Measurements from ENCODE around the gene FNTB. TPM values are rescaled to one million over a fixed set of nuclear protein-coding genes. Genes with fewer than 3 reads are reported as not detected.

The FNTB gene
- total and polyA plus RNA-seq, 9 of the 15 experiments (the other 6 are each of a cell fraction or from before 2014, with no cell fraction given), result 6.9 to 23.2 (median 12.2) TPM

- in situ Hi-C loops (cut with MboI), result no loop called here
- H3K9me3 ChIP-seq (replicated peaks; ENCODE audit: control insufficient read depth, insufficient read depth, low read depth, low read length), result no peaks in the 10 kb centered on the region
- H3K27ac ChIP-seq (ENCODE audit: extremely low read depth, low read depth, low read length), result no peak overlapping the region
- FAIRE-seq (no peak), DNase-seq (ENCODE audit: extremely low read depth in 1 of 4, low spot score in 3 of 4) (peak in 3 of 4 experiments; percentile 14 to 20 (median 18)), ATAC-seq (peak; percentile 66; the same call in 2 of the 3 replicates)
- ChIA-PET CTCF (ENCODE audit: low intra/inter-chr PET ratio) (no interaction called here), POLR2A (interaction anchor here (0.8 kb wide), 1 partner anchor 32 kb away, joined by 3 read pairs; no protein-coding TSS in a partner anchor)
- H3K4me3 ChIP-seq, result no peak overlapping the region
- no peaks in the 10 kb centered on the region for H3K27me3 ChIP-seq (ENCODE audit: control insufficient read depth in 2 of 2, insufficient read depth in 2 of 2, low read length in 2 of 2)
- H3K9ac ChIP-seq (ENCODE audit: insufficient read depth in 1 of 2, low read depth in 2 of 2, low read length in 2 of 2), result no peak overlapping the region
- H2AFZ ChIP-seq (ENCODE audit: low read depth, low read length), result no peak overlapping the region
- 54% methylated on average over 4 of the region's 4 CpGs for WGBS (ENCODE audit: insufficient coverage, low coverage, missing lambda C conversion rate)
- intact Hi-C loops (cut with micrococcal nuclease), result no loop called here
- H3K9me1 ChIP-seq (ENCODE audit: control insufficient read depth, insufficient read depth, low read length), result no peaks in the 10 kb centered on the region
- no peaks in the 10 kb centered on the region for H3K79me2 ChIP-seq (ENCODE audit: control insufficient read depth, insufficient read depth, low read length)
- H3K4me1 ChIP-seq (replicated peaks in 1 of 2; ENCODE audit: control insufficient read depth in 2 of 2, insufficient read depth in 2 of 2, low read length in 2 of 2), result no peaks in the 10 kb centered on the region; a peak in 2 of 5 replicates
- peaks cover 40% of the 10 kb centered on the region; the same call in 2 of the 3 replicates for H3K36me3 ChIP-seq (ENCODE audit: control insufficient read depth, insufficient read depth, low read length)
- TF ChIP-seq, protein P1, sequence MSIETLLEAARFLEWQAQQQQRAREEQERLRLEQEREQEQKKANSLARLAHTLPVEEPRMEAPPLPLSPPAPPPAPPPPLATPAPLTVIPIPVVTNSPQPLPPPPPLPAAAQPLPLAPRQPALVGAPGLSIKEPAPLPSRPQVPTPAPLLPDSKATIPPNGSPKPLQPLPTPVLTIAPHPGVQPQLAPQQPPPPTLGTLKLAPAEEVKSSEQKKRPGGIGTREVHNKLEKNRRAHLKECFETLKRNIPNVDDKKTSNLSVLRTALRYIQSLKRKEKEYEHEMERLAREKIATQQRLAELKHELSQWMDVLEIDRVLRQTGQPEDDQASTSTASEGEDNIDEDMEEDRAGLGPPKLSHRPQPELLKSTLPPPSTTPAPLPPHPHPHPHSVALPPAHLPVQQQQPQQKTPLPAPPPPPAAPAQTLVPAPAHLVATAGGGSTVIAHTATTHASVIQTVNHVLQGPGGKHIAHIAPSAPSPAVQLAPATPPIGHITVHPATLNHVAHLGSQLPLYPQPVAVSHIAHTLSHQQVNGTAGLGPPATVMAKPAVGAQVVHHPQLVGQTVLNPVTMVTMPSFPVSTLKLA (conservative IDR thresholded peaks at IDR 0.05), result no peak
- peak; percentile 56 for TF ChIP-seq NFIC (IDR thresholded peaks at IDR 0.05)
- no TSS peak for BruUV-seq (replicated peaks)
- H3K4me2 ChIP-seq (ENCODE audit: insufficient read depth, low read length), result no peak overlapping the region
- H4K20me1 ChIP-seq (replicated peaks; ENCODE audit: control insufficient read depth, insufficient read depth, low read length), result no peaks in the 10 kb centered on the region
These were observed 25.7 kb downstream of the FNTB start for GRCh38 chr14:65012353-65012752.

DNA sequence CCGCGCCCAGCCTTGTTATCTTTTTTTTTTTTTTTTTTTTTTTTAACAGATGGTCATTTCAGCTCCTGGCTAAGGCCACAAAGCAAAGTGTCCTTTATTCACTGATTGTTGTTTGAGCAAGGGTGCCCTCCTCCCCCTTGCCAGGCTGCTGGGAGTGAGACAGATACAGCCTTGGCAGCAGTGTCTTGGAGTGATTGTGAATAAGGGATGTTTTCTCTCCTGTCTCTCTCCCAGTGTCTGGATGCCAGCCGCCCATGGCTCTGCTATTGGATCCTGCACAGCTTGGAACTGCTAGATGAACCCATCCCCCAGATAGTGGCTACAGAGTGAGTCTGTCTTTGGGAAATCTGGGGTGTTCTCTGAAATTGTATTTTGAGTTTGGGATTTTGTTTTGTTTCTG is 28.7 kb downstream of the FNTB start:
- in situ Hi-C loops (cut with MboI) (no loop called here), intact Hi-C loops (cut with micrococcal nuclease) (no loop called here)
- no peak for ATAC-seq
- Histone ChIP-seq H2AFZ (ENCODE audit: low read depth, low read length) (no peak overlapping the region), H3K9ac (ENCODE audit: insufficient read depth in 1 of 2, low read depth in 2 of 2, low read length in 2 of 2) (no peak overlapping the region), H3K9me1 (ENCODE audit: control insufficient read depth, insufficient read depth, low read length) (no peaks in the 10 kb centered on the region), H4K20me1 (replicated peaks; ENCODE audit: control insufficient read depth, insufficient read depth, low read length) (no peaks in the 10 kb centered on the region), H3K27ac (ENCODE audit: extremely low read depth, low read depth, low read length) (no peak overlapping the region), H3K36me3 (ENCODE audit: control insufficient read depth, insufficient read depth, low read length) (peaks cover 30% of the 10 kb centered on the region; the same call in 2 of the 3 replicates), H3K4me3 (no peak overlapping the region), H3K9me3 (replicated peaks; ENCODE audit: control insufficient read depth, insufficient read depth, low read depth, low read length) (no peaks in the 10 kb centered on the region), H3K79me2 (ENCODE audit: control insufficient read depth, insufficient read depth, low read length) (no peaks in the 10 kb centered on the region), H3K4me1 (replicated peaks in 1 of 2; ENCODE audit: control insufficient read depth in 2 of 2, insufficient read depth in 2 of 2, low read length in 2 of 2) (peaks cover 0 to 2% of the 10 kb centered on the region in 2 experiments; a peak in 3 of 5 replicates), H3K27me3 (ENCODE audit: control insufficient read depth in 2 of 2, insufficient read depth in 2 of 2, low read length in 2 of 2) (no peaks in the 10 kb centered on the region), H3K4me2 (ENCODE audit: insufficient read depth, low read length) (no peak overlapping the region)
- FAIRE-seq, result no peak
- 80% methylated on average over 1 of the region's 3 CpGs for WGBS (ENCODE audit: insufficient coverage, low coverage, missing lambda C conversion rate)
- no peak for DNase-seq (ENCODE audit: extremely low read depth in 1 of 4, low spot score in 3 of 4)
- no TSS peak for BruUV-seq (replicated peaks)
- POLR2A ChIA-PET, result interaction anchor here (0.7 kb wide), 1 partner anchor 8 kb away, joined by 3 read pairs; no protein-coding TSS in a partner anchor
- CTCF ChIA-PET (ENCODE audit: low intra/inter-chr PET ratio), result no interaction called here
- TF ChIP-seq ELK3 (CRISPR knock-in tag; IDR thresholded peaks at IDR 0.05) (no peak), TEAD4 (IDR thresholded peaks at IDR 0.05; ENCODE audit: low read length) (no peak), TEAD4 (CRISPR knock-in tag; IDR thresholded peaks at IDR 0.05; ENCODE audit: borderline replicate concordance) (no peak), ARHGAP35 (IDR thresholded peaks at IDR 0.05; ENCODE audit: partially characterized antibody) (no peak), RBM15 (IDR thresholded peaks at IDR 0.05; ENCODE audit: insufficient read depth, low read length) (no peak), GTF2A2 (tag; IDR thresholded peaks at IDR 0.05) (no peak), ZNF398 (CRISPR knock-in tag; IDR thresholded peaks at IDR 0.05) (no peak), HES1 (IDR thresholded peaks at IDR 0.05; ENCODE audit: low read depth) (no peak)

All from K562 (cell line).